Neural cell (in vitro differentiated cells): ENCODE measurements around the gene MAT2B. TPM values are rescaled to one million over a fixed set of nuclear protein-coding genes. Genes with fewer than 3 reads are reported as not detected.
"Not testable (repeated sequence)": the region's sequence is repeated elsewhere in the genome, so short reads cannot be mapped to it uniquely, and the experiment has no call there.

Experiments used
- H2AFZ ChIP-seq: fragments of 200-600, 300-800 bp; sonication (generic), shearing (Covaris generic); 2 replicates; pipeline ENCODE4 v1.6.0; 2014; ENCODE audit warnings: low read depth, mild to moderate bottlenecking, antibody characterized with exemption, low read length, moderate library complexity
- H3F3A ChIP-seq: fragments of 200-600 bp; shearing (Covaris generic); 2 replicates; pipeline ENCODE4 v1.6.1; 2016; ENCODE audit warnings: mild to moderate bottlenecking, moderate library complexity, mixed read lengths, antibody characterized with exemption, low read length; ENCODE audit not compliant: insufficient read depth, poor library complexity, severe bottlenecking
- H3K27ac ChIP-seq: fragments of 200-600, 300-800 bp; sonication (generic), shearing (Covaris generic); 2 replicates; pipeline ENCODE4 v1.5.1; 2014; ENCODE audit warnings: mild to moderate bottlenecking, low read length, moderate library complexity
- H3K27me3 ChIP-seq: fragments of 300-800, 200-600 bp; sonication (generic), shearing (Covaris generic); 2 replicates; pipeline ENCODE4 v1.6.0; 2014; ENCODE audit warnings: mild to moderate bottlenecking, low read depth, low read length, moderate library complexity; ENCODE audit not compliant: insufficient read depth
- H3K36me3 ChIP-seq: fragments of 300-800, 200-600 bp; sonication (generic), shearing (Covaris generic); 2 replicates; pipeline ENCODE4 v1.5.1; 2014; ENCODE audit warnings: mild to moderate bottlenecking, antibody characterized with exemption, low read length, moderate library complexity; ENCODE audit not compliant: insufficient read depth
- H3K4me2 ChIP-seq: fragments of 300-800, 200-600 bp; sonication (generic), shearing (Covaris generic); 2 replicates; pipeline ENCODE4 v1.6.0; 2014; ENCODE audit warnings: mild to moderate bottlenecking, low read length
- H3K4me3 ChIP-seq: fragments of 300-800, 200-600 bp; sonication (generic), shearing (Covaris generic); 2 replicates; pipeline ENCODE4 v1.5.1; 2014; ENCODE audit warnings: mild to moderate bottlenecking, low read length, moderate library complexity
- H3K79me2 ChIP-seq: fragments of 200-600 bp; shearing (Covaris generic); replicated peaks from 2 replicates; pipeline ENCODE4 v1.6.0; 2014; ENCODE audit warnings: mild to moderate bottlenecking, low read length, moderate library complexity; ENCODE audit not compliant: insufficient read depth
- H3K9ac ChIP-seq: fragments of 300-800, 200-600 bp; sonication (generic), shearing (Covaris generic); 2 replicates; pipeline ENCODE4 v1.6.1; 2016; ENCODE audit warnings: mild to moderate bottlenecking, low read length, mixed read lengths
- H3K9me2 ChIP-seq: fragments of 200-600 bp; shearing (Covaris generic); 2 replicates; pipeline ENCODE4 v1.6.1; 2016; ENCODE audit warnings: mild to moderate bottlenecking, low read length, mixed read lengths; ENCODE audit not compliant: insufficient read depth
- H3K9me3 ChIP-seq: fragments of 200-600, 300-800 bp; sonication (generic), shearing (Covaris generic); 2 replicates; pipeline ENCODE4 v1.6.1; 2016; ENCODE audit warnings: mild to moderate bottlenecking, mixed run types, low read length, moderate library complexity, mixed read lengths
- H4K20me1 ChIP-seq: fragments of 200-600 bp; shearing (Covaris generic); 2 replicates; pipeline ENCODE4 v1.6.1; 2016; ENCODE audit warnings: mild to moderate bottlenecking, mixed run types; ENCODE audit not compliant: insufficient read depth
- CTCF ChIP-seq: fragments of 450-650 bp; IDR thresholded peaks from 2 replicates; pipeline ENCODE4 v1.5.1; 2014; ENCODE audit warnings: antibody characterized with exemption, mild to moderate bottlenecking, moderate library complexity; ENCODE audit not compliant: poor library complexity, severe bottlenecking
- EP300 ChIP-seq: fragments of 450-650 bp; conservative IDR thresholded peaks from 2 replicates; pipeline ENCODE4 v1.6.1; 2014; ENCODE audit warnings: antibody characterized with exemption, mild to moderate bottlenecking, moderate library complexity; ENCODE audit not compliant: poor library complexity, severe bottlenecking
- EZH2 ChIP-seq: fragments of 200-600, 300-800 bp; shearing (Covaris generic), sonication (generic); IDR thresholded peaks from 2 replicates; pipeline ENCODE4 v1.6.1; 2014; ENCODE audit warnings: antibody characterized with exemption, low read length, borderline replicate concordance, mild to moderate bottlenecking; ENCODE audit not compliant: insufficient read depth, poor library complexity, severe bottlenecking
- MXI1 ChIP-seq: fragments of 450-650 bp; conservative IDR thresholded peaks from 2 replicates; pipeline ENCODE4 v1.6.1; 2014; ENCODE audit warnings: antibody characterized with exemption, mild to moderate bottlenecking; ENCODE audit not compliant: poor library complexity, severe bottlenecking
- POLR2AphosphoS5 ChIP-seq: IDR thresholded peaks from 2 replicates; pipeline ENCODE4 v1.6.1; 2012
- RAD21 ChIP-seq: fragments of 450-650 bp; conservative IDR thresholded peaks from 2 replicates; pipeline ENCODE4 v1.6.1; 2014; ENCODE audit warnings: antibody characterized with exemption, mild to moderate bottlenecking, moderate library complexity
- SMC3 ChIP-seq: fragments of 450-650 bp; conservative IDR thresholded peaks from 2 replicates; pipeline ENCODE4 v1.6.1; 2014; ENCODE audit warnings: antibody characterized with exemption, mild to moderate bottlenecking, moderate library complexity; ENCODE audit not compliant: poor library complexity
- TAF1 ChIP-seq: IDR thresholded peaks from 2 replicates; pipeline ENCODE4 v1.6.1; 2012; ENCODE audit warnings: low read depth
- polyA plus RNA-seq: library from polyadenylated mRNA; depleted of rRNA; stranded (reverse); fragments of >200 nt; gene quantifications from 2 replicates; pipeline ENCODE4 v1.2.3, GENCODE V29; 2014
- TF ChIP-seq, protein P1 (sequence below): IDR thresholded peaks from 2 replicates; pipeline ENCODE4 v1.6.1; 2012; ENCODE audit warnings: borderline replicate concordance

MAT2B gene
- polyA plus RNA-seq, 1 donor from 2014 or later = 31.8 TPM

DNA sequence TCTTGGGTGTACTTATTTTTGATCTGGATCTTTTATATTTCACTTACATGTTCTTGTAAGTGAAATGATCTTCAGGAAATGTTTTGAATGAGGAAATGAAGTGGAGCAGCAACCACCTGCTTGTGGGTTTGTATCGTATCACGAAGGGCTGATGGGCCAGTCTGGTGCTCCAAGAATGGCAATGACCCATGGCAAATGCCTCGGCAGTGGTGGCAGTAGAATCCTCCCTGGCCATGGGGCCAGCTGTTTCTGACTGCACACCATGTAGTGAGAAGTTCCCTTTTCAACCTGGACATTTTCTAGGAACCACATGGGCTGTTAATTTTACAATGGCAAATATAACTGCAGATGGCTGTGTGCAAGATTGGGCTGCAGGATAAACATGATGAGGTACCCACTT lies 29.9 kb downstream of the MAT2B start:
- H3K4me3 ChIP-seq = no peak overlapping the region
- no peak overlapping the region for H2AFZ ChIP-seq
- no peaks in the 10 kb centered on the region for H3K79me2 ChIP-seq
- TF ChIP-seq TAF1 (no peak), SMC3 (no peak), CTCF (no peak), EZH2 (no peak), POLR2AphosphoS5 (no peak), RAD21 (no peak), MXI1 (no peak), EP300 (no peak)
- TF ChIP-seq, protein P1, sequence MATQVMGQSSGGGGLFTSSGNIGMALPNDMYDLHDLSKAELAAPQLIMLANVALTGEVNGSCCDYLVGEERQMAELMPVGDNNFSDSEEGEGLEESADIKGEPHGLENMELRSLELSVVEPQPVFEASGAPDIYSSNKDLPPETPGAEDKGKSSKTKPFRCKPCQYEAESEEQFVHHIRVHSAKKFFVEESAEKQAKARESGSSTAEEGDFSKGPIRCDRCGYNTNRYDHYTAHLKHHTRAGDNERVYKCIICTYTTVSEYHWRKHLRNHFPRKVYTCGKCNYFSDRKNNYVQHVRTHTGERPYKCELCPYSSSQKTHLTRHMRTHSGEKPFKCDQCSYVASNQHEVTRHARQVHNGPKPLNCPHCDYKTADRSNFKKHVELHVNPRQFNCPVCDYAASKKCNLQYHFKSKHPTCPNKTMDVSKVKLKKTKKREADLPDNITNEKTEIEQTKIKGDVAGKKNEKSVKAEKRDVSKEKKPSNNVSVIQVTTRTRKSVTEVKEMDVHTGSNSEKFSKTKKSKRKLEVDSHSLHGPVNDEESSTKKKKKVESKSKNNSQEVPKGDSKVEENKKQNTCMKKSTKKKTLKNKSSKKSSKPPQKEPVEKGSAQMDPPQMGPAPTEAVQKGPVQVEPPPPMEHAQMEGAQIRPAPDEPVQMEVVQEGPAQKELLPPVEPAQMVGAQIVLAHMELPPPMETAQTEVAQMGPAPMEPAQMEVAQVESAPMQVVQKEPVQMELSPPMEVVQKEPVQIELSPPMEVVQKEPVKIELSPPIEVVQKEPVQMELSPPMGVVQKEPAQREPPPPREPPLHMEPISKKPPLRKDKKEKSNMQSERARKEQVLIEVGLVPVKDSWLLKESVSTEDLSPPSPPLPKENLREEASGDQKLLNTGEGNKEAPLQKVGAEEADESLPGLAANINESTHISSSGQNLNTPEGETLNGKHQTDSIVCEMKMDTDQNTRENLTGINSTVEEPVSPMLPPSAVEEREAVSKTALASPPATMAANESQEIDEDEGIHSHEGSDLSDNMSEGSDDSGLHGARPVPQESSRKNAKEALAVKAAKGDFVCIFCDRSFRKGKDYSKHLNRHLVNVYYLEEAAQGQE = no peak
- H3K9me2 ChIP-seq = no peaks in the 10 kb centered on the region
- H3K4me2 ChIP-seq = no peak overlapping the region
- no peaks in the 10 kb centered on the region for H4K20me1 ChIP-seq
- H3F3A ChIP-seq = no peaks in the 10 kb centered on the region
- H3K9ac ChIP-seq = no peak overlapping the region
- H3K27ac ChIP-seq = no peak overlapping the region
- H3K9me3 ChIP-seq = no peaks in the 10 kb centered on the region
- H3K36me3 ChIP-seq = no peaks in the 10 kb centered on the region
- H3K27me3 ChIP-seq = no peaks in the 10 kb centered on the region

DNA sequence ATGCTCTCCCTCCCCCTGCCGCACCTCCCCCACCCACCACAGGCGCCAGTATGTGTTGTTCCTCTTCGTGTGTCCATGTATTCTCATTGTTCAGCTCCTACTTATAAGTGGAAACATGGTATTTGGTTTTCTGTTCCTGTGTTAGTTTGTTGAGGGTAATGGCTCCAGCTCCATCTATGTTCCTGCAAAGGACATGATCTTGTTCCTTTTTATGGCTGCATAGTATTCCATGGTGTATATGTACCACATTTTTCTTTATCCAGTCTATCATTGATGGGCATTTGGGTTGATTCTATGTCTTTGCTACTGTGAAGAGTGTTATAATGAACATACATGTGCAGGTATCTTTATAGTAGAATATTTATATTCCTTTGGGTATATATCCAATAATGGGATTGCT lies 31.0 kb downstream of the MAT2B start:
- H3K9ac ChIP-seq, H2AFZ ChIP-seq, H4K20me1 ChIP-seq, H3K4me2 ChIP-seq, H3K9me3 ChIP-seq, H3K79me2 ChIP-seq, H3K27me3 ChIP-seq, H3K9me2 ChIP-seq, H3F3A ChIP-seq, H3K27ac ChIP-seq, H3K4me3 ChIP-seq, H3K36me3 ChIP-seq: not testable (repeated sequence)

DNA sequence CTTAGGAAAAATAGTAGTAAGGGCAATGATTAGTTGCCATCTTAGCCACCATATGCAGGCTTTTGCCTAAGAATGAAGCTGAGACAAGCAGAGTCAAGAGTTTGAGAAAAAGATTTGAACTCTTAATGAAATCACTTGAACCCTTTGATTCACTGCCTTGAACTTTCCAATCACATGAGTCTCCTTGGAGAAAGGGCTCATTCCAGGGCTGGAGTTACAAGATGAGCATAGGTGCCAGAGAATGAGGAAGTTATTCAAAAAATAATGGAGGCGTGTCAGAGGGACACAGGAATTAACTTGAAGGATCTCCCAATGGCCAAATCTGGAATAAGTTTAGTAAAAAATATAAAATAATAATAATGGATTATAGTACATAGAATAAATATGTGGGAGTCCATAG lies 35.3 kb downstream of the MAT2B start:
- no peaks in the 10 kb centered on the region for H3K9me2 ChIP-seq
- H3K79me2 ChIP-seq = no peaks in the 10 kb centered on the region
- no peaks in the 10 kb centered on the region for H3F3A ChIP-seq
- TF ChIP-seq EP300 (no peak), MXI1 (no peak), SMC3 (no peak), EZH2 (no peak)
- H3K36me3 ChIP-seq = no peaks in the 10 kb centered on the region
- H3K27me3 ChIP-seq = no peaks in the 10 kb centered on the region
- H3K27ac ChIP-seq = no peak overlapping the region
- H2AFZ ChIP-seq = no peak overlapping the region
- H3K9ac ChIP-seq = no peak overlapping the region
- no peak overlapping the region for H3K4me2 ChIP-seq
- no peaks in the 10 kb centered on the region for H3K9me3 ChIP-seq
- no peak overlapping the region for H3K4me3 ChIP-seq
- H4K20me1 ChIP-seq = no peaks in the 10 kb centered on the region
